Vagina (tissue), 2 donors: ENCODE data around the gene MORN4. TPM values are rescaled to one million over a fixed set of nuclear protein-coding genes. Genes with fewer than 3 reads are reported as not detected.

Experiments
- DNase-seq, 2 donors: peaks; one replicate each; pipeline ENCODE4 v3.0.0-alpha.2; 2017; ENCODE audit errors: extremely low spot score in 2 of 2
- H3K27ac ChIP-seq: fragments of 200-600 bp; sonication (generic); one replicate; pipeline ENCODE4 v1.5.1; 2019
- H3K27me3 ChIP-seq: fragments of 200-600 bp; sonication (generic); one replicate; pipeline ENCODE4 v1.5.1; 2019
- H3K36me3 ChIP-seq, 2 donors: fragments of 200-600 bp; sonication (generic); one replicate each; pipeline ENCODE4 v1.5.1; 2017 to 2019
- H3K4me1 ChIP-seq: fragments of 200-600 bp; sonication (generic); one replicate; pipeline ENCODE4 v1.5.1; 2019
- H3K4me3 ChIP-seq, 2 donors: fragments of 200-600 bp; sonication (generic); 1 replicate in 1 of 2; 2 replicates in 1 of 2; pipeline ENCODE4 v1.5.1; 2016 to 2019
- H3K9me3 ChIP-seq: fragments of 200-600 bp; sonication (generic); one replicate; pipeline ENCODE4 v1.5.1; 2019
- POLR2A ChIP-seq, 2 donors: fragments of 450-650 bp; IDR thresholded peaks; one replicate each; pipeline ENCODE4 v1.6.1; 2017; ENCODE audit warnings: antibody characterized with exemption in 2 of 2, mild to moderate bottlenecking in 2 of 2, moderate library complexity in 2 of 2
- POLR2AphosphoS5 ChIP-seq, 2 donors: sonication (generic); formaldehyde crosslinking; IDR thresholded peaks; one replicate each; pipeline ENCODE4 v1.9.0; 2017; ENCODE audit warnings: antibody characterized with exemption in 2 of 2, mild to moderate bottlenecking in 2 of 2, low read depth in 1 of 2; ENCODE audit not compliant: insufficient read depth in 1 of 2
- intact Hi-C: fragments of 100-400 bp; cut with DNase I; formaldehyde crosslinking; loops from one replicate; pipeline ENCODE4 v1.15.1; 2023
- total RNA-seq: library from RNA; depleted of rRNA; stranded (reverse); fragments of >200 nt; gene quantifications from one replicate; pipeline ENCODE4 v1.2.3, GENCODE V29; 2016
- TF ChIP-seq, protein P1 (sequence below), 3 experiments: fragments of 450-650 bp in 2 of 3; fragments of 200-600 bp in 1 of 3; sonication (generic) in 1 of 3; IDR thresholded peaks; one replicate each; pipeline ENCODE4 v1.5.1; 2017 to 2019; ENCODE audit warnings: antibody characterized with exemption in 3 of 3, mild to moderate bottlenecking in 2 of 3, moderate library complexity in 2 of 3

MORN4 gene
- total RNA-seq, 1 donor from 2014 or later, result 1.7 TPM

DNA sequence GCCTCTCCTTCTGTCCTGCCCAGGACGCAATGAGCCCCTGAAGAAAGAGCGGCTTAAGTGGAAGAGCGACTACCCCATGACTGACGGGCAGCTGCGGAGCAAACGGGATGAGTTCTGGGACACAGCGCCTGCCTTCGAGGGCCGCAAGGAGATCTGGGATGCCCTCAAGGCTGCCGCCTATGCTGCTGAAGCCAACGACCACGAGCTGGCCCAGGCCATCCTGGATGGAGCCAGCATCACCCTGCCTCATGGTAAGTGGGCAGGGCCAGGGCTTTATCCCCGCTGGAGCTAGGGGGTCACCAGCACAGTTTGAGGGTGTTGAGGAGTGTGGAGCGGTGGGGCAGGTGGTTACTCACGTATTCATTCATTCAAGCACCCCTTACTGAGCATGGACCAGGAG is 65.4 kb downstream of the MORN4 start:
- H3K4me3 ChIP-seq, result no peak overlapping the region
- H3K36me3 ChIP-seq, result peaks cover 0 to 25% of the 10 kb centered on the region in 2 donors
- intact Hi-C loops, result no loop called here
- TF ChIP-seq POLR2A (IDR thresholded peaks at IDR 0.05), result no peak
- TF ChIP-seq, protein P1, sequence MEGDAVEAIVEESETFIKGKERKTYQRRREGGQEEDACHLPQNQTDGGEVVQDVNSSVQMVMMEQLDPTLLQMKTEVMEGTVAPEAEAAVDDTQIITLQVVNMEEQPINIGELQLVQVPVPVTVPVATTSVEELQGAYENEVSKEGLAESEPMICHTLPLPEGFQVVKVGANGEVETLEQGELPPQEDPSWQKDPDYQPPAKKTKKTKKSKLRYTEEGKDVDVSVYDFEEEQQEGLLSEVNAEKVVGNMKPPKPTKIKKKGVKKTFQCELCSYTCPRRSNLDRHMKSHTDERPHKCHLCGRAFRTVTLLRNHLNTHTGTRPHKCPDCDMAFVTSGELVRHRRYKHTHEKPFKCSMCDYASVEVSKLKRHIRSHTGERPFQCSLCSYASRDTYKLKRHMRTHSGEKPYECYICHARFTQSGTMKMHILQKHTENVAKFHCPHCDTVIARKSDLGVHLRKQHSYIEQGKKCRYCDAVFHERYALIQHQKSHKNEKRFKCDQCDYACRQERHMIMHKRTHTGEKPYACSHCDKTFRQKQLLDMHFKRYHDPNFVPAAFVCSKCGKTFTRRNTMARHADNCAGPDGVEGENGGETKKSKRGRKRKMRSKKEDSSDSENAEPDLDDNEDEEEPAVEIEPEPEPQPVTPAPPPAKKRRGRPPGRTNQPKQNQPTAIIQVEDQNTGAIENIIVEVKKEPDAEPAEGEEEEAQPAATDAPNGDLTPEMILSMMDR (IDR thresholded peaks at IDR 0.05), result no peak
- no peak for TF ChIP-seq POLR2AphosphoS5 (IDR thresholded peaks at IDR 0.05; ENCODE audit: insufficient read depth in 1 of 2, low read depth in 1 of 2)
- H3K4me1 ChIP-seq, result peaks cover 29% of the 10 kb centered on the region
- no peak overlapping the region for H3K27ac ChIP-seq
- no peaks in the 10 kb centered on the region for H3K27me3 ChIP-seq
- no peaks in the 10 kb centered on the region for H3K9me3 ChIP-seq
- no peak for DNase-seq

DNA sequence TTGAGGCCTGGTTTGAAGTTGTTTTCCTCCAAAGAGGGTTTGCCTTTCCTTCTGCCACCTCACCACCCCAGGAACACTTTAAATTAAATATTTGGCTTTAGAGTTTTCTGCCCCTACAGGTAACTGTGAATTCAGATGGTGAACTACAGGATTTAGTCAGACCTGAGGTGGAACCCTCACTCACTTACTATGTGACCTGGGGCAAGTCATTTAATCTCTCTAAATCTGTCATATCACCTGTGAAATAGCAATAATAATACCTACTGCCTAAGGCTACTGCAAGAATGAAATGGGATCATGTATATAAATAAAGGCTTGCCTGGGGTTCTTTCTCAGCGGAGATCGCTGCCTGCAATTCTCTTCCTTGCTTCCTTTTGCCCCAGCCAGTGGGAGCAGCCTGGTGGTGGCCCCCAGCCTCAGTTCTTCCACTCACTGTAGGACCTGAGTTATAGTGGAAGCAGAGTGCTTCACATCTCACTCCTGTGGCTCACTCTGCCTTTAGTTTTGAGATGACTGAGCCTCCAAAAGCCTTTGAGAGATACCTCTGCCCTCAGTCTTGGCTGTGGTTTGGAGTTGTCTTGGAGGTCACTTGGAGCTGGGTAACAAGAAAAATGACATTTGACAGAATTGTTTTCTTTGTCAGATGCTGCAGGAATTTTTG is 66.8 kb downstream of the MORN4 start:
- no peak for DNase-seq
- TF ChIP-seq POLR2A (IDR thresholded peaks at IDR 0.05), result no peak
- TF ChIP-seq, protein P1 (IDR thresholded peaks at IDR 0.05), result no peak
- TF ChIP-seq POLR2AphosphoS5 (IDR thresholded peaks at IDR 0.05; ENCODE audit: insufficient read depth in 1 of 2, low read depth in 1 of 2), result no peak
- Histone ChIP-seq H3K4me1 (peaks cover 17% of the 10 kb centered on the region), H3K9me3 (no peaks in the 10 kb centered on the region), H3K27ac (no peak overlapping the region), H3K4me3 (no peak overlapping the region), H3K36me3 (peaks cover 0 to 25% of the 10 kb centered on the region in 2 donors), H3K27me3 (no peaks in the 10 kb centered on the region)
- intact Hi-C loops, result no loop called here

DNA sequence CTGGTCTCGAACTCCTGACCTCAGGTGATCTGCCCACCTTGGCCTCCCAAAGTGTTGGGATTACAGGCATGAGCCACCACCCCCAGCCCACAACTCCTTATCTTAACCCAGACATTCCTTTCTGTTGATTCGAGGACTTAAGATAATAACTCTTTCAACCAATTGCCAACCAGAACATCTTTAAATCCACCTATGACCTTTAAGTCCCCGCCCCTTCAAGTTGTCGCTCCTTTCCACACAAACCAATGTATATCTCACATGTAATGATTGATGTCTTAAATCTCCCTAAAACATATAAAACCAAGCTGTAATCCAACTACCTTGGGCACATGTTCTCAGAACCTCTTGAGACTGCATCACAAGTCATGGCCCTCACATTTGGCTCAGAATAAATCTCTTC is 68.5 kb downstream of the MORN4 start:
- Histone ChIP-seq H3K4me1 (peaks cover under 1% of the 10 kb centered on the region), H3K27me3 (no peaks in the 10 kb centered on the region), H3K27ac (no peak overlapping the region), H3K4me3 (no peak overlapping the region), H3K36me3 (peaks cover 0 to 18% of the 10 kb centered on the region in 2 donors), H3K9me3 (no peaks in the 10 kb centered on the region)
- DNase-seq, result no peak
- intact Hi-C loops, result no loop called here
- TF ChIP-seq, protein P1 (IDR thresholded peaks at IDR 0.05), result no peak
- TF ChIP-seq POLR2A (IDR thresholded peaks at IDR 0.05) (no peak), POLR2AphosphoS5 (IDR thresholded peaks at IDR 0.05; ENCODE audit: insufficient read depth in 1 of 2, low read depth in 1 of 2) (no peak)

Other genes with a start within 250 kb of the MORN4 start
- 32.7 TPM for gene RRP12, start 232.2 kb downstream of the MORN4 start, total RNA-seq
- 224 TPM for gene PGAM1, start 207.3 kb downstream of the MORN4 start, total RNA-seq
- gene EXOSC1, start 187.5 kb downstream of the MORN4 start, total RNA-seq, result 37.6 TPM
- 27.3 TPM for gene ZDHHC16, start 187.3 kb downstream of the MORN4 start, total RNA-seq
- 92.6 TPM for gene MMS19, start 135.1 kb downstream of the MORN4 start, total RNA-seq
- gene UBTD1, start 134.6 kb downstream of the MORN4 start, total RNA-seq, result 18.4 TPM
- not detected for gene ANKRD2, start 60.7 kb downstream of the MORN4 start, total RNA-seq
- gene HOGA1, start 49.1 kb downstream of the MORN4 start, total RNA-seq, result 0.98 TPM
- gene C10orf62, start 43.8 kb downstream of the MORN4 start, total RNA-seq, result not detected
- gene PI4K2A, start 7.2 kb upstream of the MORN4 start, total RNA-seq, result 17.7 TPM
- 125 TPM for gene AVPI1, start 53.7 kb upstream of the MORN4 start, total RNA-seq
- gene MARVELD1, start 80.2 kb upstream of the MORN4 start, total RNA-seq, result 24.1 TPM
- gene ZFYVE27, start 103.6 kb upstream of the MORN4 start, total RNA-seq, result 28.0 TPM
- 1.7 TPM for gene SFRP5, start 138.5 kb upstream of the MORN4 start, total RNA-seq
- gene GOLGA7B, start 216.3 kb upstream of the MORN4 start, total RNA-seq, result 2.5 TPM